HG03135 (cell line): ENCODE results near the gene TNRC18.
"Not testable (repeated sequence)": the region's sequence is repeated elsewhere in the genome, so short reads cannot be mapped to it uniquely, and the experiment has no call there.

Experiments
- ATAC-seq: cut with Tn5 transposase; IDR thresholded peaks from one replicate; pipeline ENCODE4 v1.9.1; 2021; ENCODE audit warnings: mild to moderate bottlenecking, moderate library complexity; ENCODE audit not compliant: unreplicated experiment

The TNRC18 gene

GRCh38 chr7:5350600-5351385 is 72.8 kb downstream of the TNRC18 start:
- ATAC-seq = no peak

DNA sequence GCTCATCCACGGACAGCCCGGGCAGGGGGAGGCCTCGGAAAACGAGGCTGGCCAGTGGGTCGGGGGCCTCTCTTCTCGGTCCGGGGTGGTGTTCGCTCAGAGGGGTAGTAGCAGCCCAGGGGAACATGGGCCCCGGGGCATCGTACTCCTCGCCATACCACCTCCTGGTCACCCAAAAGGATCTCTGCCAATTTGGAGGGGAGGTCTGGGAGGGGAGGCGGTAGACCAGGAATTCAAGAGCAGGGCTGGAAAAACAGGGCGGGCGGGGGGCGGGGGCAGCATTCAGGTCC is 73.5 kb downstream of the TNRC18 start:
- no peak for ATAC-seq

- ATAC-seq = no peak
These were observed 74.0 kb downstream of the TNRC18 start for GRCh38 chr7:5349437-5350173.

DNA sequence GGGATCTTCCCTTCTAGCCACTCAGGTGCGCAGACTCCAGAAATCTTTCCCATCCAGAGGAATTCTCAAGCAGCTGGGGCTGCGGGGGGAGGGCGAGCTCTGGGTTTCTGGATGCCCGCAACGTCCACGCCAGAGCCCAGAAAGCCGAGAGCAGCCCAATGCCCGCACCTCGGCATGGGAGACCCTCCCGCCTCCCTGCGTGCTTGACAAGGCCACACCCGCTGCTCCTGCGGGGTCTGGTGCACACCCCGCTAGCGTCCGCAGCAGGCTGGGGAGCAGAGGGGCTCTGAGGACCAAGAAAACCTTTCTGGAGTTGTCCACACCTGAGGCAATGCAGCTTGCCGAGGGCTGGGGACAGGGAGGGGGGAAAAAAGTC is 74.6 kb downstream of the TNRC18 start:
- ATAC-seq = no peak

DNA sequence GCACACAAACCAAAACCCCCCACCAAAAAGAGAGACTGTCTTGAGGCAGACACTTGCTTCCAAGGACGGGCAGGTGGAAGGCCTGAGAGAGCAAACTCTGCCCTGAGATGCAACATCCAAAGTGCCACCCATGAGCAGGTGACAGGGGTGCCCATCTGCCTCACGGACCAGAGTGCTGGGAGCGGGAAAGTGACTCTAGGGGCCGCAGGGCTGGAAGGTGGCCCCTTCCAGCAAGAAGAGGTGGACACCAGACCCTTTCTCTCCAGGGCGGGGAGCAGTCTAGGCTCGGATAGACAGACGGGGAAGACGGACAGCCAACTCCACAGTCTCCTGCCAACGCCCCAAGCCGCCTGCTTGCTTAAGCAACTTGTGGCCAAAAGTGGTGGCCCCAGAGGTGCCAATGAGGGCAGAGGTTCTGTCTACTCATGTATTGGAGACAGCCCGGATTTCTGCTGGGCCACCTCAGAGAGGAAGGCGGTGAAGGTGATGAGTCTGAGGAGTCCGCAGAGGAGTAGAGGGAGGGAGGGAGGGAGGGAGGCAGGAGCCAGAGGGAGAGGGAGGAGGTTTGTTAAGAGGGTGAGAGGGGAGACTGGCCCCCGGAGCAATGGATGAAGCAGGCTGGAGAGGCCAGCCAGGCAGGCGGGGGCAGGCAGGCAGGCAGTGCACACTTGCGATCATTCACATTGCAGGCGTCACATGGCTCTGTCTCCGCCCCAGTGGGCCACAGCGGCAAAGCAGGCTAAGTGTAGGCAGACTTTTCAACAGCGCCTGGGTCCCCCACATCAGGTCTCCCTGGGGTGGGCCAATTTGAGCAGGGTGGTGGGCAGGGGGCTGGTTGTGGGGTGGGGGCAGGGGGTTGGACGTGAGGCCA is 75.3 kb downstream of the TNRC18 start:
- ATAC-seq = no peak

DNA sequence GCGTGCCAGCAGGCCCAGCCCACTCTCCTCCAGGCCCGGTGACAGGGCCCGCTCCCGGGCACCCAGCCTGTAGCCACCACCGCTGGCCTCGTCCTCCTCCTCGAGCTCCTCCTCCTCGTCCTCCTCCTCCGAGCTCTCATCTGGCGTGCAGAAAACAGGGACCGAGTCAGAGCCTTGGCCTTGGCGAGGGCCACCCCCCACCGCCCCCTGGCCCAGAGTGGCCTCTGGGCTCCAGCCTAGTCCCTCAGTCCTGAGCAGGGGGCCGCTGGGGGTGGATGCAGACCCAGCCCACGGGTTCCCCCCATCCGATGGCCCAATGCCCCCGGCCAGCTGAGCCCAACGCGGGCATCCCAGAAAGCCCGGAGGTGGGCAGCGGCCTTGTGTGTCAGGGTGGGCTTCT is 78.0 kb downstream of the TNRC18 start:
- ATAC-seq = no peak

- no peak for ATAC-seq
These were observed 78.5 kb downstream of the TNRC18 start for GRCh38 chr7:5345171-5345570.

GRCh38 chr7:5344342-5344741 is 79.3 kb downstream of the TNRC18 start:
- ATAC-seq = no peak

DNA sequence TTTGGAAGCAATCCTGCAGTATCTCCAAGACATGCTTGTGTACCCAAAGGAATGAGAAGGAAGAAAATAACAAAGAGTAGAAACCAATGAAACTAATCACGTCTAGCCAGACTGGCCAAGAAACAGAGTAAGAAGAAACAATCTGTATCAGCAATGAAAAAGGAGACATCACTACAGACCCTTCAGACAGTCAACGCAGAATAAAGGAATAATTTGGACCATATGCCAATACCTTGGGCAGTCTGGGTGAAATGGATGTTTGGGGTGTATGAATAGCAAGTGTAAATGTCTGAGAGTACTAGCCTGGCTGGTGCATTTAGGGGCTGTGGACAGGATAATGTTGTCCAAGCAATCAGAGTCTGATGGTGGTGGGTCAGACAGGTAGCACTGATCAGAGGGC is 79.8 kb downstream of the TNRC18 start:
- no peak for ATAC-seq

DNA sequence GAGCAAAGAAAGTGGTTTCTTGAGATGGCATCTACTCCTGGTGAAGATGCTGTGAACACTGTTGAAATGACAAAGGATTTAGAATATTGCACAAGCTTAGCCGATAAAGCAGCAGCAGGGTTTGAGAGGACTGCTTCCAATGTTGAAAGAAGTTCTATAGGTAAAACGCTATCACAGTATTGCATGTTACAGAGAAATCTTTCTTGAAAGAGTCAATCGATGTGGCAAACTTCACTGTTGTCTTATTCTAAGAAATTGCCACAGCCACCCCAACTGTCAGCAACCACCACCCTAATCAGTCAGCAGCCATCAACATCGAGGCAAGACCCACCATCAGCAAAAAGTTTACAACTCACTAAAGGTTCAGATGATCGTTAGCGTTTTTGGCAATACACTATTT is 81.0 kb downstream of the TNRC18 start:
- ATAC-seq = no peak

DNA sequence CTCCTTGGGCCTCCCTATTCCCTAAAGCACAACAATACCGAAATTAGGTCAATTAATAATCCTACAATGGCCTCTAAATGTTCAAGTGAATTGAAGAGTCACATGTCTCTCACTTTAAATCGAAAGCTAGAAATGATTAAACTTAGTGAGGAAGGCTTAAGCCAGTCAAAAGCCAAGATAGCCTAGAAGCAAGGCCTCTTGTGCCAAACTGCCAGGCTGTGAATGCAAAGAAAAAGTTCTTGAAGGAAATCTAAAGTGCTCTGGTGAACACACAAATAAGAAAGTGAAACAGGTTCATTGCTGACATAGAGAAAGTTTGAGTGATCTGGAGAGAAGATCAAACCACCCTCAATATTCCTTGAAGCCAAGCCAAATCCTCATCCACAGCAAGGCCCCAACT is 83.7 kb downstream of the TNRC18 start:
- no peak for ATAC-seq

DNA sequence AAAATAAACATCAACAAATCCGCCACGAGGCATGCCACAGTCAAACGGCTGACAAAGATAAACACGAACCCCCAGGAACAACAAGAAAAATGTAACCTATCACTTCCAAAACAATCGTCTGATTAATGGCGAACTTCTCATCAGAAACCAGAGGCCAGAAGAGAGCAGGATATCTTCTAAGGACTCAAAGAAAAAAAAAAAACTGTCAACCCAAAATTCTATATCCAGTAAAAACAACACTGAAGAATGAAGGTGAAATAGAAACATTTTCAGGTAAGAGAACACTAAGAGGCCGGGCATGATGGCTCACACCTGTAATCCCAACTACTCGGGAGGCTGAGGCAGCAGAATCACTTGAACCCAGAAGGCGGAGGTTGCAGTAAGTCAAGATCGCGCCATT is 86.6 kb downstream of the TNRC18 start:
- ATAC-seq = no peak

- ATAC-seq = no peak
These were observed 89.0 kb downstream of the TNRC18 start for GRCh38 chr7:5334671-5335070.

GRCh38 chr7:5333121-5334045 is 90.3 kb downstream of the TNRC18 start:
- ATAC-seq = no peak

DNA sequence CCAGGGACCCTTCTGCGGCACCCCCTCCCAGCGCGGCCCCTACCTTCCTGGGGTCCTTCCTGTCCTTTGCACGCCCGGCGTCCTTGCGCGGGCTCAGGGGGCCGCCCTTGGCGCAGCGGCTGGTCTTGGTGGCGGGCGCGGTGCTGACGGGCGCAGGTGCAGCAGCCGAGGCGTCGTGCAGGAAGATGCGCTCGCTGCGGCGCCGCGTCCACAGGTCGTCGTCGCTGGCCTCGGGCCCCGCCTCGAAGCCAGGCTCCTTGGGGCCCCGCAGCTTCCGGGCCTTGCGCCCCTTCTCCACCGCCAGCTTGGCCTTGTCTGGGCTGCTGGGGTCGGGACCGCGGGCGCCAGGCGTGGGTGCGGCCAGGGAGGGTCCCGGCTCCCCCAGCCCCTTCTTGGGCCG is 91.1 kb downstream of the TNRC18 start:
- no peak for ATAC-seq

- ATAC-seq = no peak
These were observed 93.3 kb downstream of the TNRC18 start for GRCh38 chr7:5330288-5330687.

GRCh38 chr7:5324961-5325360 is 98.7 kb downstream of the TNRC18 start:
- no peak for ATAC-seq

GRCh38 chr7:5323800-5324781 is 99.5 kb downstream of the TNRC18 start:
- ATAC-seq = not testable (repeated sequence)

GRCh38 chr7:5322621-5323410 is 100.8 kb downstream of the TNRC18 start:
- ATAC-seq = no peak
